IPS-NIHi11 (cell line): Measurements from ENCODE around the gene SLC17A5.
A peak's percentile ranks its signal among the peaks of the same experiment; 100 is the strongest.
"Not testable (repeated sequence)": the region's sequence is repeated elsewhere in the genome, so short reads cannot be mapped to it uniquely, and the experiment has no call there.

Experiments
- DNase-seq: peaks from one replicate; pipeline ENCODE4 v3.0.0; 2012; ENCODE audit warnings: mixed read lengths, low spot score

The SLC17A5 gene

GRCh38 chr6:73613806-73614536, 39.8 kb downstream of the SLC17A5 start:
- DNase-seq = no peak

- DNase-seq = no peak
Observed at GRCh38 chr6:73612611-73613010, 41.2 kb downstream of the SLC17A5 start.

DNA sequence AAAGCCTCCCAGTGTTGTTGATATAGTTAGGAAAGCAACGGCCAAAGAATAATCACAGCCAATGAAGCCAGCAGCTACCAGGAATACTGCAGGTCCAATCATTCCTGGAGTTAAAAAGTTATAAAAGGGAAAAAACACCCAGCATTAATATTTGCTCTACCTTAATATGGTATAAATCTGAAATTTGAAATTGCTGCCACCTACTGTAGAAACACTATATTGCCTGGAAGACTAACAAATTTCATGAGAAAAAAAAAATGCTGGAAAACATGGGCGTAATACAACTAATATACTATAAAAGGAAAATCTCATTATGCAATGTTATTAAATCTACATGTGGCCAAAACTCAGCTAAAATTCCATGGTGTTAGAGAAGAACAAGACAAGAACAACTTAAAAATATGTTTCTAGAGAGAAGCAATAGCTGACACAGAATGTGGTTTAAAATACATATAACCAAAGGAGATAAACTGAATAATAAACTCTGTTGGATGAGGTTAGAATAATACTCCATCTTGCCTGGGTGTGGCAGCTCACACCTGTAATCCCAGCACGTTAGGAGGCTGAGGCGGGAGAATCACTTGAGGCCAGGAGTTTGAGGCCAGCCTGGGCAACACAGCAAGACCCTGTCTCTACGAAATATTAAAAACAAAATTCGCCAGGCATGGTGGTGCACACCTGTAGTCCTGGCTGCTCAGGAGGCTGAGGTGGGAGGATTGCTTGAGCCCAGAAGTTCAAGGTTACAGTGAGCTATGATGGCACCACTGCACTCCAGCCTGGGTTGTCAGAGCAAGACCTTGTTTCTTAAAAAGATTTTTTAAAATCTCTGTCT, 43.1 kb downstream of the SLC17A5 start:
- DNase-seq = peak; percentile 31

GRCh38 chr6:73608761-73609160, 45.0 kb downstream of the SLC17A5 start:
- no peak for DNase-seq

DNA sequence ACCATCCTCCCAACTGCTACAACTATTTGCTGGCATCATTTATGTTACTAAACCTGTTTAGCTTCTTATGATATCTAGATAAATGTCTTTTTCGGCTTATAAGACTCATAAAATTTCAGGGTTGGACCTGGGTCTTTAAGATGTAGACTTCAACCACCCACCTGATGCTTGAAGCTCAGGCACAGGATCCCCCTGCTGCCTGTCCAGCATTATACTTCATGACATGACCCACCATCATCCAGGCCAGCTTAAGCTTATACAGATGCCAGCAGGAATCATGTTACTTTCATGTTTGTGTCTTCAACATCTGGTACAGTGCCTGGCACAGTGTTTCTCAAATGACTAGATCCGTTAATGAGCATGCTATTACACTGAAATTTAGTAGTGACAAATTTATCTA, 47.4 kb downstream of the SLC17A5 start:
- DNase-seq = no peak

- no peak for DNase-seq
Observed at GRCh38 chr6:73604461-73604860, 49.3 kb downstream of the SLC17A5 start.

GRCh38 chr6:73604020-73604419, 49.8 kb downstream of the SLC17A5 start:
- no peak for DNase-seq

DNA sequence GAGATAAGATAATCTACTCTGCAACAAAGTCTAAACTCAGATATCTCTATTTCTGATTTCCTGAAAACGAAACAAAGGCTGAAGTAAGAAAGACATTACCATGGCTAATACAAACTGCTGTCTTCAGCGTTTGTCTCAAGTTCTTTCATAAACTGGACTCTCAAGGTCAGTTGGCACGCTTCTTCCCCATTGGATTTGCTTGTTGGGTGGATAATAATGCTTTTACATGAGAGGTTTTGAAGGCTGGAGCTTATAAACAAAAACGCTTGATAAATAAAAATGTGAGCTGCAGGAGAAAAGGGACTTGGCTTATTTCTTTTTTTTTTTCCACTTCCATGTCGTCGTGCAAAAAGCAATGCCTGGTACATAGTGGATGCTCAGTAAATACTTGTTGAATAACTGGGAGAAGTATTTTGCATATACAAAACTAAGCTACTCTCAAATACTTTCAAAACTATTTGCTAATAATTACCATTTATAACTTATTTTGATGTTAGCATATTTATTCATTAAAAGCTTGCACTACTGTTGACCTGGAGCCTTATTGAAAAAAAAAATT, 67.3 kb downstream of the SLC17A5 start:
- no peak for DNase-seq

- no peak for DNase-seq
Observed at GRCh38 chr6:73585566-73586415, 68.0 kb downstream of the SLC17A5 start.

GRCh38 chr6:73581293-73581692, 72.5 kb downstream of the SLC17A5 start:
- DNase-seq = no peak

DNA sequence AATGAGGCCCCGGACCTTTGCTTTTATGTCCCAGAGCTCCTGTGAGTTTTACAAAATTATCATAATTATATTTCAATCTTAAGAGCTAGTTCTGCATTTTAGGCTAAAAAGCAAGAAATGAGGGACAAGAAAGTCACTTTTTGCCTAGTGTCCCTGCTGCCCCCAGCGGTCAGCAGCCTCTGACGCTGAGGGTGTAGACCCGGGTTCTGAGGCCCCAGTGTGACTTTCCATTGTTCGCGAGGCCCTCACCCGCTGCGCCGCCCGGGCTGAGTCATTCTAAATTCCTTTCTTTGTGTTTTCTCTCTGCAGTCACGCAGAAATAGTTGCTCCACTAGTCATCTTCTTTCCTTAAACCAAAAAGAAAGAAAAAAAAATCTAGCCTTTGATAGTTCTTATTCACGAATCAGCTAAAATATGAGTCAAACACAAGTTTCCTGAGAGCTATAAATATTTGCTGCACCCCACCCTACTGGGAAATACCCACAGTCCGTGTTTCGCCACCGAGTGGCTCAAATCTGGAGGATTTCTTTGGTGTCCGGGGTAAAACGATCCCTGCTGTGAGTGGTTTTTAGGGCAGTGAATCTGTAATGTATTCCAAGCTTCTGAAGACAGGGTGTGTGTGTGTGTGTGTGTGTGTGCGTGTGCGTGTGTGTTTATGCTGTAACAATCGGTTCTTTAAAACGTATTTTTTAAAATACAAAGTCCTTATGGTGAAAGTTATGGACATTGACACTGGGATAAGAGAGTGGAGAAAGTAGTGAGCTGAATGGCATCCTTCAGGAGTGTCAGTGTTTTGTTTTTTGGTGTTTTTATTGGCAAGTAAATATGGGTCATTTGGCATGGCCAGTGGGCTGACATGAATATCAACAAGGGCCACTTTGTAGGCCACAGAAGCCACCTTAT, 73.3 kb downstream of the SLC17A5 start:
- DNase-seq = peak; percentile 87

DNA sequence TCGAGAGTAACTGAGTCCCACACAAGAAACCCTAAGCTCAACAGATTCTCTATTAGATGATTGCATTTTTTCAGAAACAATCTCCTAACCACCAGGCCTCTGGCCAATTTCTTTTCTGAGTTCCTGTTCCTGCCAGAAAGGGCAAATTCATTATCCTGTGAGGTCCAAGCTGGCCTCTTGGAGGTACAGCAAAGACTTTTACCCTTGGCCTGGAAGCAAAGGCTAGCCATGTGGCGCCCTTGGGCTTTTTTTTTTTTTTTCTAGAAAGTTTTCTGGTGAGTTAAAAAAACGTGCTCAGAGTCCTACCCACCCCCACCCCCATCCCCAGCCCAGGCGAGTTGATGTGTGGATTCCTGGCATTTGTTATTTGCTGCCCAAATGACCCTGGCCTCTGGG, 73.9 kb downstream of the SLC17A5 start:
- DNase-seq = peak; percentile 61

DNA sequence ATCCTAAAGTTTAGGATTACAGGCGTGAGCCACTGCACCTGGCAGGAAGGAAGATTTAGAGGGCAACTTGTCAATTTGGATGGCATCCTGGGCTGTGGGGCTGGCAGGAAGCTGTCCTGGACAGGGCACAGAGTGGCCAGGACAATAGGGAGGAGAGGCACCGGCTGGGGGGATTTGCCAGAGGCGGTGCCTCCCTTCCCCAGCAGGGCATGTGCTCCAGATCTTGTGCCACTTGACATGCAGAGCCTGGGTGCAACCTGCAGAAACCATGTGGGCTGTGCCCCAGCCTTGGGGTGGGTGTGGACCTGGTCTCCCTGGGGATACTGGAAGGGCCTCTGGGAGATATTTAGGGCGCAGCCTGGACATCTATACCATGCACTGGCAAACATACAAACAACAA, 74.4 kb downstream of the SLC17A5 start:
- no peak for DNase-seq

- no peak for DNase-seq
Observed at GRCh38 chr6:73577676-73578075, 76.1 kb downstream of the SLC17A5 start.

GRCh38 chr6:73572531-73572930, 81.3 kb downstream of the SLC17A5 start:
- not testable (repeated sequence) for DNase-seq

DNA sequence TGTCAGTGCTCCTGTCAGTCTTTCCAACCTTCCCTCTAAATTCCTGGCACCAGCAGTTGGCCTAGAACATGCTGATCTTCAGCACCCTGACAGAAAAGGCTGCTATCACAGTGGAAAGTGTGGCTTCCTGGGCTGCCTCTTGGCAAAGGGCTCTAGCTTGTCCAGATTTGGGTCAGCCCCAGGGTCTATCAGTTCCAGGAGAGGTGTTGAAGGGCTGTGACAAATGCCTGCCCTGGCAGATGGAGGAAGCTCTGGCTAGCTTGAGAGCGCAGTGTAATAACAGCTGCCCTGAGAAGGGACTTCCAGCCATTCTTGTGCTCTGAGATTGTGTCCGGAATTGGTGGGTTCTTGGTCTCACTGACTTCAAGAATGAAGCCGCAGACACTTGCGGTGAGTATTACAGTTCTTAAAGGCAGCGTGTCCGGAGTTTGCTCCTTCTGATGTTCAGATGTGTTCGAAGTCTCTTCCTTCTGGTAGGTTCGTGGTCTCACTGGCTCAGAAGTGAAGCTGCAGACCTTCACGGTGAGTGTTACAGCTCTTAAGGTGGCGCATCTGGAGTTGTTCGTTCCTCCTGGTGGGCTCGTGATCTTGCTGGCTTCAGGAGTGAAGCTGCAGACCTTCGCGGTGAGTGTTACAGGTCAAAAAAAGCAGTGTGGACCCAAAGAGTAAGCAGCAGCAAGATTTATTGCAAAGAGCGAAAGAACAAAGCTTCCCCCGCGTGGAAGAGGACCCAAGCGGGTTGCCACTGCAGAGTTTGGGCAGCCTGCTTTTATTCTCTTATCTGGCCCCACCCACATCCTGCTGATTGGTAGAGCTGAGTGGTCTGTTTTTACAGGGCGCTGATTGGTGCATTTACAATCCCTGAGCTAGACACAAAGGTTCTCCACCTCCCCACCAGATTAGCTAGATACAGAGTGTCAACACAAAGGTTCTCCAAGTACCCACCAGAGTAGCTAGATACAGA, 82.3 kb downstream of the SLC17A5 start:
- not testable (repeated sequence) for DNase-seq

- no peak for DNase-seq
Observed at GRCh38 chr6:73569121-73569520, 84.7 kb downstream of the SLC17A5 start.

DNA sequence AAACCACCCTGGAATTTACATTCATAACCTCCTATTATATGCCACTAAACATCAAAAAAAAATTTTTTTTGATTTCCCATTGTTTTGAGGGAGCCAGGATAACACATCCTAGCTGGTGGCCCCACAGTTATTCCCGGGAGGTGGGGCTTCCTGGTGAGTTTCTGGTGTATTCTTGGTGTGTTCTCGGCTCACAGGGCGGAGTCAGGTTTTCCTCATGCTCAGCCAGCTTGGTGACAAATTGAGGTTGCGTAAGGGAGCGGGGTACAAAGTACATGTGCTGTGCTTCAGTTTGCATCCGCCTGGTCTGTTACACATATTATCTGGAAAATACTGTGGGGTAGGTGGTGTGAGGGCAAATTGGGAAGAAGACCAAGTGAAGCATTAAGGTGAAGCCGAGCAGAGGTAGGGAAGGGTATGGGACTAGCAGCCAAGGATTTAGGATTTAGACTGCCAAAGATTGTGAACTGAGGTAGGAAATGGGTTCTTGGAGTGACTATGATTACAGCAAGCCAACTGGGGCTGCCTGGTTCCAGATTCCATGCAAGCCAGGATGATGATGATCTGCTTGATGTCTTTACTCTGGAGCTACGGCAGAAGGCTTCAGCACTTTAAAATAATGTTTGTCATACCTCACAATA, 86.7 kb downstream of the SLC17A5 start:
- peak; percentile 39 for DNase-seq

DNA sequence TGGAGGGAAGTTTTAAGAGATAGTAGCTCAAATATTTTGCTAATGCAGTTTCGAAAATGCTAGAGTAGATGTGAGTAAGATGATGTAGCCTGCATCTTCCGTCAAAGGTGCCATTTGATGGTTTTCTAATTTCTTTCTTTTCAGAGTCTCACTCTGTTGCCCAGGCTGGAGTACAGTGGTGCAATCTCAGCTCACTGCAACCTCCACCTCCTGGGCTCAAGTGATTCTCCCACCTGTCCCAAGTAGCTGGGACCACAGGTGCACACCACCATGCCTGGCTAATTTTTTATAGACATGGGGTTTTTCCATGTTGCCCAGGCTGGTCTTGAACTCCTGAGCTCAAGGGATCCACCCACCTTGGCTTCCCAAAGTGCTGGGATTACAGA, 87.3 kb downstream of the SLC17A5 start:
- not testable (repeated sequence) for DNase-seq
